ENCODE measurements around the gene POLR2C.

- no peak for TF ChIP-seq CTCF (conservative IDR thresholded peaks at IDR 0.05; ENCODE audit: low read length)
- no peak for TF ChIP-seq EZH2phosphoT487 (IDR thresholded peaks at IDR 0.05; ENCODE audit: borderline replicate concordance)
Observed at GRCh38 chr16:57517397-57518367, 55.2 kb downstream of the POLR2C start.

All from Loucy (cell line).